ENCODE measurements around the gene PTPRN2. TPM values are rescaled to one million over a fixed set of nuclear protein-coding genes. Genes with fewer than 3 reads are reported as not detected.

Gene PTPRN2
- total and polyA plus RNA-seq, 7 donors = 3.2 to 7.1 (median 5.5) TPM

DNA sequence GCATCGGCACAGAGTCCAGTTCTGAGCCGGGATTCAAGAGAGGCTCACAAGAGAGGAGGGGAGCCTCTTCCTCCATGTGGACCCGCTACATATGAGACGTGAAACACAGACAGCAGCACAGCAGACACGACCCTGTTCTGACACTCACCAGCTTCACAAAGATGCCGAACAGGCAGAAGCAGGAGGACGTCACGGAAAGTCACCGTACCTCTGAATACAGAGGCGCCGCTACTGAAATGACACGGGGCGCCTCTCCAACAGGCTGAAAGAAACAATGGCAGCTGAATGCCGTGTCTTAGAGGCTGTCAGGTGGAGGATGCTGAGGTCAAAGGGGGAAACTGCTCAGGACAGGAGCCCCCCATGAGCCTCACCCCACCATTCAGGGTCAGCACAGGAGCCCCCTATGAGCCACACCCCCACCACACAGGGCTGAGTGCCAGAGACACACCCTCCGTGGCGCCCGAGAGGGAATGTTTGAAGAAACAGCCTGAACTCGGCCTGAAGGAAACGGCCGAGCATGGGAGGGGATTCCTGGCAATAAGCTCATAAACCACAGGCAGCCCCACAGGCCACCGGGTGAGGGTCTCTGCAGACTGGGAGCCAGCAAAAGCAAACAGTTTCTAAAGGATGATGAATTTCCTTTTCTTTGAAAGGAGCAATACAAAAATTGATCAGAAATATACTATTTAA is 510.3 kb downstream of the PTPRN2 start:
- H3K27ac ChIP-seq = no peak overlapping the region
- intact Hi-C loops (cut with DNase I) = no loop called here
- TF ChIP-seq POLR2AphosphoS5 (IDR thresholded peaks at IDR 0.05) = no peak
- no peaks in the 10 kb centered on the region for H3K36me3 ChIP-seq
- no peak overlapping the region for H3K4me3 ChIP-seq
- WGBS, 2 donors = 42 to 64% methylated on average over 21 of the region's 21 CpGs
- peaks cover 0 to 25% (median 0%) of the 10 kb centered on the region in 3 donors for H3K27me3 ChIP-seq
- no peak for DNase-seq
- no peaks in the 10 kb centered on the region for H3K4me1 ChIP-seq
- no peaks in the 10 kb centered on the region for H3K9me3 ChIP-seq

DNA sequence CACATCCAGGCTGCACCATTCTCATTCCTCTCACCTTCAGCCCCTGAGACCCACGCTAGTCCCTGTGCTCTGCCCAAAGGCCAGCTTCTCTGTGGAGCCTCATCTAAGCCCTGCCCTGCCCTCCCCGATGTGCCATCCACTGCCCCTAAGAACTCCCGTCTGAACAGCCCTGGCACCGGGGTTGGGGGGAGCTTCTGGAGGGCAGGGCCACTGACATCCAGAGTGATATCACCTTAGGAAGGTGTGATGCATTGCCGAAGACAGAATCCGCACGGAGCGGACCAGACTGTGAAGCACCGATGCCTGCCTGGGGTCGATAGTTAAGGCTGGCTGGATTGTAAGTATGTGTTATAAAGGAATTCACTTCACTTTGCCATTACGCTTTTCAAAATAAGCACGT is 511.0 kb downstream of the PTPRN2 start:
- Histone ChIP-seq H3K27ac (no peak overlapping the region), H3K4me1 (no peaks in the 10 kb centered on the region), H3K27me3 (peaks cover 0 to 25% (median 0%) of the 10 kb centered on the region in 3 donors), H3K4me3 (no peak overlapping the region), H3K36me3 (no peaks in the 10 kb centered on the region), H3K9me3 (no peaks in the 10 kb centered on the region)
- TF ChIP-seq EP300 (IDR thresholded peaks at IDR 0.05) = no peak
- TF ChIP-seq, protein P1, sequence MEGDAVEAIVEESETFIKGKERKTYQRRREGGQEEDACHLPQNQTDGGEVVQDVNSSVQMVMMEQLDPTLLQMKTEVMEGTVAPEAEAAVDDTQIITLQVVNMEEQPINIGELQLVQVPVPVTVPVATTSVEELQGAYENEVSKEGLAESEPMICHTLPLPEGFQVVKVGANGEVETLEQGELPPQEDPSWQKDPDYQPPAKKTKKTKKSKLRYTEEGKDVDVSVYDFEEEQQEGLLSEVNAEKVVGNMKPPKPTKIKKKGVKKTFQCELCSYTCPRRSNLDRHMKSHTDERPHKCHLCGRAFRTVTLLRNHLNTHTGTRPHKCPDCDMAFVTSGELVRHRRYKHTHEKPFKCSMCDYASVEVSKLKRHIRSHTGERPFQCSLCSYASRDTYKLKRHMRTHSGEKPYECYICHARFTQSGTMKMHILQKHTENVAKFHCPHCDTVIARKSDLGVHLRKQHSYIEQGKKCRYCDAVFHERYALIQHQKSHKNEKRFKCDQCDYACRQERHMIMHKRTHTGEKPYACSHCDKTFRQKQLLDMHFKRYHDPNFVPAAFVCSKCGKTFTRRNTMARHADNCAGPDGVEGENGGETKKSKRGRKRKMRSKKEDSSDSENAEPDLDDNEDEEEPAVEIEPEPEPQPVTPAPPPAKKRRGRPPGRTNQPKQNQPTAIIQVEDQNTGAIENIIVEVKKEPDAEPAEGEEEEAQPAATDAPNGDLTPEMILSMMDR (IDR thresholded peaks at IDR 0.05) = no peak
- no peak for TF ChIP-seq POLR2A (IDR thresholded peaks at IDR 0.05)
- no peak for TF ChIP-seq POLR2AphosphoS5 (IDR thresholded peaks at IDR 0.05)
- intact Hi-C loops (cut with DNase I) = no loop called here
- DNase-seq = no peak
- 87 to 91% methylated on average over 12 of the region's 12 CpGs for WGBS, 2 donors

DNA sequence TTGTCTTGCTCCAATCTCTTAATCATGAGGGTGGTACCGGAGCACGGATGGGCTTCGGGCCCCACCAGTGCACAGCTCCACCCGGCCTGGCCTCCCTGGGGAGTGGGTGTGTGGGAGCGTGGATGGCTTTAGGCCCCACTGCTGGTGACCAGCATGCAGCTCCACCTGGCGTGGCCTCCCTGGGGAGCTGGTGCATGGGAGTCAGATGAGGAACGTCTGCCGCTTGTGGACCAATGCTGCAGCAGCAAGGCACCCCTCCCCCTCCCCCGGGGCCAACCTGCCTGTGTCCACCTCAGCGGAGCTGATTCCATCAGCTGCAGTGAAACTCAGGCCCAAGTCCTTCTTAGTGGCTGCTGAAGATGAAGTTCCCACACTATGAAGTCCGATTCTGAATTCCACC is 511.4 kb downstream of the PTPRN2 start:
- TF ChIP-seq POLR2A (IDR thresholded peaks at IDR 0.05) = no peak
- no peak for TF ChIP-seq EP300 (IDR thresholded peaks at IDR 0.05)
- TF ChIP-seq POLR2AphosphoS5 (IDR thresholded peaks at IDR 0.05) = no peak
- TF ChIP-seq, protein P1 (IDR thresholded peaks at IDR 0.05) = no peak

GRCh38 chr7:158075633-158076001 is 512.0 kb downstream of the PTPRN2 start:
- TF ChIP-seq POLR2AphosphoS5 (IDR thresholded peaks at IDR 0.05) (no peak), EP300 (IDR thresholded peaks at IDR 0.05) (no peak), POLR2A (IDR thresholded peaks at IDR 0.05) (no peak)
- TF ChIP-seq, protein P1 (IDR thresholded peaks at IDR 0.05) = no peak
- Histone ChIP-seq H3K9me3 (no peaks in the 10 kb centered on the region), H3K27me3 (peaks cover 0 to 25% (median 0%) of the 10 kb centered on the region in 3 donors), H3K36me3 (no peaks in the 10 kb centered on the region), H3K4me1 (no peaks in the 10 kb centered on the region), H3K27ac (no peak overlapping the region), H3K4me3 (no peak overlapping the region)
- DNase-seq = no peak
- WGBS, 2 donors = 88 to 89% methylated on average over 17 of the region's 17 CpGs
- intact Hi-C loops (cut with DNase I) = no loop called here

More for the DNA sequence above, 511.4 kb downstream of the PTPRN2 start:
- no peaks in the 10 kb centered on the region for H3K36me3 ChIP-seq
- intact Hi-C loops (cut with DNase I) = no loop called here
- H3K9me3 ChIP-seq = no peaks in the 10 kb centered on the region
- peaks cover 0 to 25% (median 0%) of the 10 kb centered on the region in 3 donors for H3K27me3 ChIP-seq
- 91% methylated on average over 11 of the region's 11 CpGs for WGBS, 2 donors
- no peak overlapping the region for H3K4me3 ChIP-seq
- no peaks in the 10 kb centered on the region for H3K4me1 ChIP-seq
- DNase-seq = no peak
- no peak overlapping the region for H3K27ac ChIP-seq

- no peak overlapping the region for H3K27ac ChIP-seq
- WGBS, 2 donors = 70 to 88% methylated on average over 29 of the region's 29 CpGs
- H3K4me1 ChIP-seq = no peaks in the 10 kb centered on the region
- peak; percentile 57 for DNase-seq
- intact Hi-C loops (cut with DNase I) = no loop called here
- peaks cover 0 to 25% (median 0%) of the 10 kb centered on the region in 3 donors for H3K27me3 ChIP-seq
- TF ChIP-seq, protein P1 (IDR thresholded peaks at IDR 0.05) = no peak
- TF ChIP-seq POLR2AphosphoS5 (IDR thresholded peaks at IDR 0.05) = no peak
- no peak for TF ChIP-seq EP300 (IDR thresholded peaks at IDR 0.05)
- no peak for TF ChIP-seq POLR2A (IDR thresholded peaks at IDR 0.05)
- H3K9me3 ChIP-seq = no peaks in the 10 kb centered on the region
- H3K36me3 ChIP-seq = no peaks in the 10 kb centered on the region
- no peak overlapping the region for H3K4me3 ChIP-seq
Measured at GRCh38 chr7:158074896-158075632, 512.6 kb downstream of the PTPRN2 start.

Data from sigmoid colon (tissue), 7 donors.